KOPT-K1 (cell line): ENCODE results near the gene GNAI2.

Experiments
- H3K27ac ChIP-seq: fragments of 200-600 bp; sonication (generic); 2 replicates; pipeline ENCODE4 v1.5.1; 2016; ENCODE audit warnings: antibody characterized with exemption, mild to moderate bottlenecking, low read depth, low read length; ENCODE audit not compliant: poor library complexity, severe bottlenecking
- H3K36me3 ChIP-seq: fragments of 200-600 bp; sonication (generic); 2 replicates; pipeline ENCODE4 v1.5.1; 2017; ENCODE audit warnings: antibody characterized with exemption, mild to moderate bottlenecking, low read length, moderate library complexity; ENCODE audit not compliant: insufficient read depth
- H3K9me3 ChIP-seq: fragments of 200-600 bp; sonication (generic); 2 replicates; pipeline ENCODE4 v1.5.1; 2017; ENCODE audit warnings: antibody characterized with exemption, low read length, mild to moderate bottlenecking; ENCODE audit not compliant: insufficient read depth, poor library complexity, severe bottlenecking

The GNAI2 gene

DNA sequence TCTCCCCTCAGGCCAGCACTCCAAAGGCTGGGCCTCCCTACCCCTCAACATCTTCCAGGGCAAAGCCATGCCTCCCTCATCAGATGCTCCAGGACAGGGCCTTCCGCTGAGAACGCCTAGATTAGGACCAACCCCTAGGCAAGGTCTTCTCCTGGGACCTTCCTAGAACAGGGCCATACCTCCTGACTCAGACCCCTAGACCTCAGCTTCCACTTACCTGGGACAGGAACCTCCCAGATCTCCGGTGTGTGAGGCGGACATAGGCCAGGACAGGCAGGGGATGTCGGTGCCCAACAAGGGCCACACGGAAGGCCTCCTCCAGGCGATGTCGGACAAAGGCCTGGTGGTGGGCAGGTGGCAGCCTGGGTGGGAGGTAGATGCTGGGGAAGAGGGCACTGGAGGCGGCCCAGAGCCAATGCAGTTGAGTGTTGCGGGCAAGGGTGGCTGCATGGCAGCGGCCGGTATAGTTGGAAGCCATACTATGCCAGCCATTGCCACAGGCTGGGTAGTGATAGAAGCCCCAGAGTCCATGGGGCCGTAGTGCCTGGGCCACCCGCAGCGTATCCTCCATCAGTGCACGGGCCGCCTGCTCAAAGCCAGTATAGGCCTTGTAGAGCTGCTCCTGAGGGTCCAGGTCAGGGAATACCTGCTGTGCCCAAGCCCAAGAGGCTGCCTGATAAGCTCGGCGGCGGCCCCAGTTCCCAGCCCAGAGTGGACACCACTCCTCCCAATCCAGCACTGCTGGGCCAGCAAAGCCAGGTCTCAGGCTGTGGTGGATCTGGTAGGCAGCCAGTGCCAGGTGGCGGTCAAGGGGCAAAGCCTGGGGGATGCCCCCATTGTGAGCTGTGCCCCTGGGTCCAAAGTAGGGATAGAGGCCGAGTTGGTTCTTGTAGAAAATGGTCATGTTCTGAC, 58.7 kb downstream of the GNAI2 start:
- Histone ChIP-seq H3K9me3 (no peaks in the 10 kb centered on the region), H3K27ac (no peak overlapping the region), H3K36me3 (peaks cover 9% of the 10 kb centered on the region)

DNA sequence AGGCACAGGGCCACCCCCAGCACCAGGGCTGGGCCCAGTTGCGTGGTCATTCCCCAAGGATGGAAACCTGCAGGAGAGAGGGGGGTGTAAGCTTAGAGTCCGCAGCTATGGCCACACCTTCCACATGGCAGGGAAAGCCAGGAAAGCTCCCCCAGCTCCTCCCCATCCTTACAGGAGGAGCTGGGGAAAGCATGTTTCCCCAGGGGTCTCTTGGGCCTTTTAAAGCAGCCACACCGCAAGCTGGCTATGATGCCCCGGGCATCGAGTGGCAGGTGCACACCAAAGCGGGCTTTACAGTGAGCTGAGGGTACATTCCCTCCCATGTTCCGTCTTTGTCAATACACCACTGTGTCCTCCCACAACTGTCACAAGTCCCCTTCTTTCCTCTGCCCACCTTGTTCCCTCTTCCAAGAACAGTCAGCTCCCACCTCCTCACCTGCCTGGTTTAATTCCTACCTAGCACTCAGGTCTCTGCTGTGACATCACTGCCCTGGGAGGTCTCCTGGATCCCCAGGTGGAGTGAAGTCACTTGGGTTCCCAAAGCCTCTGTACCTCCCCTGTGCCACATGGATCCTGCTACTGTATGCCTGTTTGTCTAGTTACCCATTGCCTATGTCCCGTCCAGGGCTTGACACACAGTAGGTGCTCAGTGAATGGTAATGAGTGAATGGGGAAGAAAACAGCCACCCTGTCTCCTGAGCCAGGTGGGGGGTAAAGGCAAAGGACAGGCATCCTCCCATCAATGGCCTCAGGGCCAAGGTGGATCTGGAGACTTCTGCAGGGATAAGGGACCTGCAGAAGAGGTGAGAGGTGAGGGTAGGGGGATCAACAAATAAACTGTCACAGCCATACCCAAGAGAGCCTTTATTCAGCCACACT, 59.8 kb downstream of the GNAI2 start:
- Histone ChIP-seq H3K27ac (no peak overlapping the region), H3K36me3 (no peaks in the 10 kb centered on the region), H3K9me3 (no peaks in the 10 kb centered on the region)

DNA sequence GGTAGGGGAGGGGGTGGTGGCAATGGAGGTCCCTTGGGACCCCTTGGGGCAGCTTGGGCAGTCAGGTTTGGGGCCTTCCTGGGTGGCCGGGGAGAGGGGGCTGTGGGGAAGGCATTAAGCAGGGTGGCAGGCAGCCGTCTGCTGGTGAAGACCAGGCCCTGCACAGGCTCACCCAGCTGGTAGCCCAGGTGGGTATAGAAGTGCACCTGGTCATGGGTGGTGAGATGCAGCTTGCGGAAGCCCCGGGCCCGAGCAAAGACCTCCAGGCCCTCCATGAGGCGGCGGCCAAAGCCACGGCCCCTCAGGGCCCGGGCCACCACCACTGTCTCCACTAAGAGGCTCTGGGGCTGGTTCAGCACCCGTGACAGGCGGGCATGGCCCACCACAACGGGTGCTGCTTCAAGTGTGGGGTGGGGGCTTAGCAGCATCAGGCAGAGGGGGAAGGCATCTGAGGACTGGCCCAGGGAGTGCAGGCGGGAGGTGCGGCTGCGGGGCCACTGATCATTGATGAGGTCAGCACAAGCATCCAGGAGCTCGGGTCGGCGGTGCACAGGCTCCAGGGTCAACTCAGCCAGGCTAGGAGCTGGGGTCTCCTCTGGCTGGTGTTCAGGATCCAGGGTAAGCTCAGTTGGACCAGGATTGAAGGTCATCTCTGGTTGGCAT, 60.8 kb downstream of the GNAI2 start:
- Histone ChIP-seq H3K27ac (no peak overlapping the region), H3K9me3 (no peaks in the 10 kb centered on the region)

DNA sequence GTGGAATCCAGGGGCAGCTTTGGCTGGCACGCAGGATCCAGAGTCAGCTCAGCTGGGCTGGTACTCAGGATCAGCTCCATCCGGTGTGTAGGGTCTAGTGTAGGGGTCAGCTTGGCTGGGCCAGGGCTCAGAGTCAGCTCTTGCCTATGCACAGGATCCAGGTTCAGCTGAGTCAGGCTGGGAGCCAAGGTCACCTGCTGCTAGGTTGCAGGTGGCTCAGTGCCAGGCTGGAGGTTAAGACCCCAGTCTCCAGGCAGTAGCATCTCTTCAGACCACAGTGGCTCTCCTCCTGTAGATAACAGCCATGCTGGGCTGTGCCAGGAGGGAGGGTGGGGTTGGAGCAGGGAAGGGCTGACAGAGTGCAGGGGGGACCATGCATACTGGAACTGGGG, 61.4 kb downstream of the GNAI2 start:
- Histone ChIP-seq H3K36me3 (no peaks in the 10 kb centered on the region), H3K27ac (no peak overlapping the region), H3K9me3 (no peaks in the 10 kb centered on the region)

More for the DNA sequence above, 60.8 kb downstream of the GNAI2 start:
- H3K36me3 ChIP-seq, result no peaks in the 10 kb centered on the region

DNA sequence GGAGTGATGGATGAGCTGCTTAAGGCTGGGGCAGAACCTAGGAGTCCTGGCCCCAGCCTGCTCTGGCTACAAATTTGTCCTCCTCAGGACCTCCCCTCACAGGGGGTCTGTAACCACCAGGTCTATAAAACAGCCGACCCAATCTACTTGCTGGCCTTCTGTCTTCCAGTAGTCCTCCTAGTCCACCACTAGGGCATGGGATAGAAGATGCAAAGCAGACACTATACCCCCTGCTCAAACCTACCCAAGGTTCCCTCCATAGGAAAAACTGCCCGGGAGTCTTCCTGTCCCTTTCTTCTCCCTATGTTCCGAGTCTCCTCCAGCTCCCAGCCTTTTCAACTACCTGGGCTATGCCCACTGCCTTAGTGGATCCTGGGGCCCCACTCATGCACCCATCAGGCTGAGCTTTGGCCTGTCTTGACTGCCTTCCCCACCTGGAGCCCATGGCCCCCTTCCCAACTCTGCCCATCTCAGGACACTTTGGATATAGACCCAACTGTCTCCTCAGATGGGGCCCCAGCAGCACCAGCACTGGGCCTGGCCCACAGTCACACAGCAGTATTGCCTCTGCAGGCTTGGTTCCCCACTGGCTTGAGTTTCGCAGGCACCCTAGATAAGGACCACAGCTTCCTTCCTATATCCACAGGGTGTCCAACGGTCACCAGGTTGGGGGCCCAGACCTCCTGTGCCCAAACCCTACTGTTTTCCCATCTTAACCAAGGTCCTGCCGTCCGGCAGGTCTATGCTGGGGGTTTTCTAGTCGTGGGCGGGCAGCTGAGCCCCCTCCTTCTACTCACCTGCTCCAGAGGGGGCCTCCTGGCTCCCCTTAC, 62.1 kb downstream of the GNAI2 start:
- no peaks in the 10 kb centered on the region for H3K9me3 ChIP-seq
- peak overlapping the region; percentile 79 for H3K27ac ChIP-seq
- H3K36me3 ChIP-seq, result no peaks in the 10 kb centered on the region

DNA sequence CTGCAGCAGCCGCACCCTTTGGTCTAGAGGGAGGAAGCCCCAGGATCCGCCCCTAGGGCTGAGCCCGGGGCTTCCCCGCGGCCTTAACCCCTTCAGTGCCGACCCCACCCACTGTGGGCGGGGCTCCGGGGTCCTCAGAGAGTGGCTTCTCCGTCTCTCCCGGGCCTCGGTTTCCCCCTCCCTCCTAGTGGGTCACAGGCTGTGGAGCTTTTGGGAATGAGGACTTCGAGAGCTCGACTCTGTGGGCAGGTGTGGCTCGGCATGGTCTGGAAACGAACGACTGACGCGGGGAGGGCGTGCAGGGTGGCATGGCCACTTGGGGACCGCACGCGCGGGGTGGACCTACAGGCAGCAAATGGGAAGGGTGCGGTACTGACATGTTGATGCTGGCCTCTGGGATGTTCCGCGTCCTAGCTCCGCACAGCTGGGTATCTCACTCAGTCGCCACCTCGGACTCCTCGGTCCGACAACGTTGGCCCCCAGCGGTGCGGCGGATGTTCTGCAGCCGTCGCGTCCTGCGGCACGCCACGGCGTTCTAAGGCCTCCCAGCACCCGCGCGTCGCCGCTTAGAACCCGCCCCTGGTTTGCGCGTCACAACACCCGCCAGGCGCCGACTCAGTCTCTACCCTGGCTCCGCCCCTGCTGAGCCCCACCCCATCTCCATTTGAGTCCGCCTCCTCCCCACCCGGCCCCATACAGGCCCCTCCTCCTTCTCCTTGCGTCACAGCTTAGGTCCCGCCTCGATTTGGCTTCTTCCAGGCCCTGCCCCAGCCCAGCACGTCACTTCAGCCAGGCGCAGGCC, 63.0 kb downstream of the GNAI2 start, which contains the start of the genes HYAL3 and NAA80:
Gene HYAL3 (minus strand): TSS at position 570 of the 802 bp plus-strand sequence. CDS start 3,803 bp downstream, outside the sequence.
Gene NAA80 (minus strand): TSS at position 570 of the 802 bp plus-strand sequence. CDS start 1,942 bp downstream, outside the sequence.
- Histone ChIP-seq H3K9me3 (no peaks in the 10 kb centered on the region), H3K36me3 (no peaks in the 10 kb centered on the region), H3K27ac (peak within 1 kb of the TSS; percentile 79)

DNA sequence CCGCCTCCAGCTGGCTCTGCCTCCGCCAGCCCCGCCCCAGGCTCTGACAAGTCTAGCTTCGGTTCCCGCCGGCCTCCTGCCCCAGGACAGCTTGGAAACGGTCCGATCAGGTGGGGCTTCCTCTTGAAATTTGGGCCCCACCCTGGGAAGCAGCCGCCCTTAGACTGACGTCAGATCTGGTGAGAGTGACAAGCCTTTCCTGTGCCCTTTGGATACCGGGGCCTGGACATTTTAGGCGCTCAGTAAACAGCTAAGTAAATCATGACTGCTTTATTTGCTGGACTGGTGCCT, 63.6 kb downstream of the GNAI2 start:
- Histone ChIP-seq H3K27ac (peak overlapping the region; percentile 62), H3K36me3 (no peaks in the 10 kb centered on the region)

DNA sequence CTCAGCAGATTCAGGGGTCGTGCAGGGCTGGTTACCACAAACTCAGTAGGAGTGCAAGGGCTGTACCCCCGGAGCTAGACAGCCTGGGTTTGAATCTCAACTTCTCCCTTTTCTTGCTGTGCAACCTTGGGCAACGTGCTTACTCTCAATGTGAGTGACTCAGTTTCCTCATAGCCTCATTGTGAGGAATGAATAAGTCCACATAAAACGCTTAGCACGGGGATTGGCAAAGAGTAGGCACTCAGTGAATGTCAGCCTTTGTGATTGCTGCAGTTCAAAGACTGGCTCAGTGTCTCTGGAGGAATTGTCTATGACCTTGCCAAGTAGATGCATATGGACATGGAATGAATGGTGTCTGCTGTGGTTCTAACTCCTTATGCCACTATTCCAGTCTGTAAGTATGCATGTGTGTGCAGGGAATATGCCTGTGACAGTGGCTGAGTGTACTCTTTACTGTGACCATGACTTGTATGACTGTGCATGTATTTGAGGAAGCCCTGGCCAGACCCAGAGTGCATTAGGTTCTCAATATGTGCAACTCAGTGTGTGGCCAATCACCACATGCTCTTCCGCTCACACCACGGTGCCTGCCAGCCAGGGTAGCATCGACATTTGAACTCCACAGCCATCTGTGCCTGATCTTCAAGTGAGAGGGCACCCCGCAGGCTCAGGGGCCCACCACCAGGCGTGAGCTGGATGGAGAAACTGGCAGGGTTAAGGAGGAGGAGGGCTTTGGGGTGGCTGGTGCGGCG, 64.1 kb downstream of the GNAI2 start:
- H3K36me3 ChIP-seq, result no peaks in the 10 kb centered on the region
- H3K9me3 ChIP-seq, result no peaks in the 10 kb centered on the region
- H3K27ac ChIP-seq, result peak overlapping the region; percentile 62

More for the DNA sequence above, 63.6 kb downstream of the GNAI2 start:
- H3K9me3 ChIP-seq, result no peaks in the 10 kb centered on the region

DNA sequence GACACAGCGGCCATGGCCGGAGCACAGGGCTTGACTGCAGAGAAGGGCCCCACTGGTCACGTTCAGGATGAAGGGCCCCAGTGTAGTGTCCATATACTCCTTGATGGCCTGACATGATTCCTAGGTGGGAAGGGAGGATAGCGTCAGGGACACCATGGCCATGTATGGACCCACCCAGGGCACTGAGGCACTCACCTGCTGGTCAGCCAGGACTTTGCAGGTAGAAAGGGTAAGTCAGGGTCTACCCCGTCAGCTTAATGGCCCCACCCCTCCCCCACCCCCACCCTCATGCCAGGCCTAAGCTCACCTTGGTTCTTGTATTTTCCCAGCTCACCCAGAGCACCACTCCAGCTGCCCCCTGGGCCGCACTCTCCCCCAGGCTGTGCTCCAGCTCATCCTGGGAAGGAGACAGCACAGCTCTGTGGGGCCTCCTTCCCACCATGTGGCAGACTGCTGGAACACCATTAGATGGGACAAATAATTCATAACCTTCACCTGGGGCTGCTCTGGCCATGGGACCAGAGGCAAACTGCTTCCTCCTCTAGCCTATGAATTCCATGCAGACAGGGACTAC, 64.8 kb downstream of the GNAI2 start:
- H3K36me3 ChIP-seq, result no peaks in the 10 kb centered on the region
- no peak overlapping the region for H3K27ac ChIP-seq
- H3K9me3 ChIP-seq, result no peaks in the 10 kb centered on the region

DNA sequence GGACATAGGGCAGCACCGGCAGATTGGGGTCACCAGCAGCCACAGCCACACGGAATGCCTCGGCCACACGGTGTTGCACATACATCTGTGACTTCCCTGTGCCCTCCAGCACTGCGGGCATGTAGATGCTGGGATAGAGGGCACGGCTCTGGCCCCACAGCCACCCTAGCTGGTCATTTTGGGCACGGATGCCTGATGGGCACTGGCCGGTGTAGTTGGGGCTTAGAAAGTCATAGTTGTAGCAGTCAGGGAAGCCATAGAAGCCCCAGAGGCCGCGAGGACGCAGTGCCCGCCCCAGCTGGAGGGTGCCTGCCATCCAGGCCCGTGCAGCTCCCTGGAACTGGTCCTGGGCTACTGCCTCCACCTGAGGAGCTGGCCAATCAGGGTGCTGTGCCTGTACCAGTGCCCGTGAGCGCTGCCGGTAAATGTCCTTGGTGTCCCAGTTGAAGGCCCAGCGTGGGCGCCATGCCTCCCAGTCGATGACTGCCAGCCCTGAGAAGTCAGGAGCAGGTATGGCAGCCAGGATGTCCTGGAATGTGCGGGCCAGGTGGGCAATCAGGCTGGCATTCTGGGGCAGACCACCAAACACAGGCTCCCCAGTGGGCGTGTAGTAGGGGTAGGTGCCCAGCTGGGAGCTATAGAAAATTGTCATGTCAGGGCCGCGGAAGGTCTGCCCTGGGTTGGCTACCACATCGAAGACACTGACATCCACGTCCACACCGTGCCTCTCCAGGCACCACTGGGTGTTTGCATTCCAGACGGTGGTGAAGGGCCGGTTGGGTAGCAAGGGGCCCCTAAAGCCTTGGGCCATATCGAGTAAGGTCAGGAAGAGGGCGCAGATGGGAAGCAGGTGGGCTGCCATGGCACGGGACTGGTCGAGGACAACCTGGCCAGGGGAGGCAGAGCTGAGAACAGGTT, 66.3 kb downstream of the GNAI2 start:
- H3K27ac ChIP-seq, result no peak overlapping the region
- H3K9me3 ChIP-seq, result peaks cover 5% of the 10 kb centered on the region

DNA sequence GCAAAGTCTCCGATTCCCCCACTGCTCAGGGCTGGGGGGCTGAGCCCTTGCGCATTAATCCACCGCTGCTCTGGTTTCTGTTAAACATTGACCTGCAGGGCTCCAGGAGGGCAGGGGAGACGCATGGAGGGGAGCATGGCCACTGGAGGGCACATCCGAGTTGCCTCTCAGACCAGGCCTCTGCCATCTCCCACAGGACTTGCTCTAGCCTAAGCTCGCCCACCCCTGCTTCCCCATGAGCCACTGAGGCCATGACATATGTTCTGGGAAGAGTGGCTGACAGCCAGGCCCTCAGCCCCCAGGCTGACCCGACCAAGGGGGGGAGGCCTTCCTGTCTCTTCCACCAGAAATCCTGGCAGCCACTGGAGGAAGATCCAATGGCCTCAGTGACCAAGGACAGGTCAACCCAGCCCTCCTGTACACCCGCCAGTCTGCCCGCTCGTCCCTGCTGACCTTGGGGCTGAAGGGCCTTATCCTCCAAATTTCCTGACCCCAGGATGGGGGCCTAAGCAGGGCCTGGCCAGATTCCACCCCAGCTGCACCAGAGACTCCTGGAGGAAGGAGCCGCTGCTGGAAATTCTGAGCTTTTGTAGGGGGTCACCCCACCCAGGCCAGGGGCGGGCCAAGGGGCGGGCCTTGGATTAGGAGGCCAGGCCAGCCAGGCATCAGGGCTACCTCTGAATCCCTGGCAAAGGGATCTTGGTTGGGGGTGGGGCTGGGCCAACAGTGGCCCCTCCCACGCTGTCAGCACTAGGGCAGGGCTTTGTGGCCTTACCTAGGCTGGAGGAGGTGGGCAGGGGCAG, 67.2 kb downstream of the GNAI2 start, which contains the start of gene HYAL1:
Gene HYAL1 (minus strand): TSS at position 562 of the 803 bp plus-strand sequence. CDS start 618 bp downstream, outside the sequence.
- no peak within 1 kb of the TSS for H3K27ac ChIP-seq
- no peaks in the 10 kb centered on the region for H3K36me3 ChIP-seq
- H3K9me3 ChIP-seq, result peaks cover 5% of the 10 kb centered on the region

More for the DNA sequence above, 66.3 kb downstream of the GNAI2 start:
- H3K36me3 ChIP-seq, result no peaks in the 10 kb centered on the region
